ENCODE results near the gene RGS7. TPM values are rescaled to one million over a fixed set of nuclear protein-coding genes. Genes with fewer than 3 reads are reported as not detected.

RGS7 gene
- total RNA-seq, 2 experiments from 2014 or later: not detected

DNA sequence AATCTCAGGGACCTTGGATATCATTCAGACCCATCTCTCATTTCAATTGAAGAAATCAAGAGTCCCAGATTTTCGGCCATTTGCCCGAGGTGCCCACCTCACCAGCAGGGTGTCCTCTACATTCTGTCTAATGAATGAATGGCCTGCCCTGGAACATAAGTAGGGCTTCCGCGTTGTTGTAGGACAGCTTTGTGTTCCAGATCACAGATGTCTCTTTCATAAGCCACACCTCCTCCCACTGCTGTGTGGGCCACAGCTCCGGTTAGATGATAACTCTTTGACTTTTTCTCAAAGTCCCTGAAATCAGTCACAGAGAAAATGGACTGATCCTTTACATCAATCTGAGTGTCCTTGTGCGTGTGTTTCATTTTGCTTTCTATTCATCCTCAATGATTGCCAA lies 144.4 kb downstream of the RGS7 start:
- POLR2A ChIA-PET: no interaction called here

GRCh38 chr1:241208910-241209379 lies 148.1 kb downstream of the RGS7 start:
- H3K9me3 Mint-ChIP-seq: no peaks in the 10 kb centered on the region
- ATAC-seq: no peak
- no peaks in the 10 kb centered on the region for H3K4me1 Mint-ChIP-seq (ENCODE audit: low read depth)
- intact Hi-C loops (cut with micrococcal nuclease): no loop called here
- H3K27me3 Mint-ChIP-seq: no peaks in the 10 kb centered on the region
- no peak overlapping the region for H3K4me3 Mint-ChIP-seq
- TF ChIP-seq, protein P1, sequence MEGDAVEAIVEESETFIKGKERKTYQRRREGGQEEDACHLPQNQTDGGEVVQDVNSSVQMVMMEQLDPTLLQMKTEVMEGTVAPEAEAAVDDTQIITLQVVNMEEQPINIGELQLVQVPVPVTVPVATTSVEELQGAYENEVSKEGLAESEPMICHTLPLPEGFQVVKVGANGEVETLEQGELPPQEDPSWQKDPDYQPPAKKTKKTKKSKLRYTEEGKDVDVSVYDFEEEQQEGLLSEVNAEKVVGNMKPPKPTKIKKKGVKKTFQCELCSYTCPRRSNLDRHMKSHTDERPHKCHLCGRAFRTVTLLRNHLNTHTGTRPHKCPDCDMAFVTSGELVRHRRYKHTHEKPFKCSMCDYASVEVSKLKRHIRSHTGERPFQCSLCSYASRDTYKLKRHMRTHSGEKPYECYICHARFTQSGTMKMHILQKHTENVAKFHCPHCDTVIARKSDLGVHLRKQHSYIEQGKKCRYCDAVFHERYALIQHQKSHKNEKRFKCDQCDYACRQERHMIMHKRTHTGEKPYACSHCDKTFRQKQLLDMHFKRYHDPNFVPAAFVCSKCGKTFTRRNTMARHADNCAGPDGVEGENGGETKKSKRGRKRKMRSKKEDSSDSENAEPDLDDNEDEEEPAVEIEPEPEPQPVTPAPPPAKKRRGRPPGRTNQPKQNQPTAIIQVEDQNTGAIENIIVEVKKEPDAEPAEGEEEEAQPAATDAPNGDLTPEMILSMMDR (IDR thresholded peaks at IDR 0.05): no peak
- ChIA-PET POLR2A (no interaction called here), CTCF (no interaction called here)
- no peaks in the 10 kb centered on the region for H3K36me3 Mint-ChIP-seq (ENCODE audit: low read depth)
- no peak overlapping the region for H3K27ac Mint-ChIP-seq
- DNase-seq: no peak

More for the DNA sequence above, 144.4 kb downstream of the RGS7 start:
- Mint-ChIP-seq H3K27ac (no peak overlapping the region), H3K4me1 (ENCODE audit: low read depth) (no peaks in the 10 kb centered on the region), H3K9me3 (no peaks in the 10 kb centered on the region), H3K36me3 (ENCODE audit: low read depth) (no peaks in the 10 kb centered on the region), H3K4me3 (no peak overlapping the region), H3K27me3 (no peaks in the 10 kb centered on the region)
- CTCF ChIA-PET: no interaction called here
- no peak for ATAC-seq
- TF ChIP-seq, protein P1 (IDR thresholded peaks at IDR 0.05): no peak
- no peak for DNase-seq
- intact Hi-C loops (cut with micrococcal nuclease): no loop called here

DNA sequence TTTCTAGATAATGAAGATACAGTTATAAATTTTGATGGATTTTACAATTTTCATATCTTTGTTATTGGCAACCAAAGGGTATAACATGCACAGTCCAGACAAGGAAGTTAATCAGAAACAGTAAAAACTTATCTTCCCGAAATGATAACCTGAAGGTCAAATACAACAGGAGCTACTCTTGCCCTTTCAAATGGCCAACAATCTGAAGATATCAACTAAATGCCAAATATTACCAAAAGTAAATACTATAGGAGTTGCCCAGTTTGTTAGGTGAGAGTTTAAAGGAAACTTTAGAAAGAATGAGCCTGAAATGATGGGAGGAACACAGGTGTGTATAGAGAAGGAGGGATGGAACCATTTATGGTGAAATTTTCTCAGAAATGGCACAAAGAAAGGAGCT lies 153.2 kb downstream of the RGS7 start:
- ChIA-PET POLR2A (no interaction called here), CTCF (no interaction called here)
- DNase-seq (no peak), ATAC-seq (no peak)
- intact Hi-C loops (cut with micrococcal nuclease): no loop called here
- no peaks in the 10 kb centered on the region for H3K36me3 Mint-ChIP-seq (ENCODE audit: low read depth)
- H3K27me3 Mint-ChIP-seq: no peaks in the 10 kb centered on the region
- H3K4me3 Mint-ChIP-seq: no peak overlapping the region
- no peaks in the 10 kb centered on the region for H3K9me3 Mint-ChIP-seq
- no peaks in the 10 kb centered on the region for H3K4me1 Mint-ChIP-seq (ENCODE audit: low read depth)
- TF ChIP-seq, protein P1 (IDR thresholded peaks at IDR 0.05): no peak
- H3K27ac Mint-ChIP-seq: no peak overlapping the region

DNA sequence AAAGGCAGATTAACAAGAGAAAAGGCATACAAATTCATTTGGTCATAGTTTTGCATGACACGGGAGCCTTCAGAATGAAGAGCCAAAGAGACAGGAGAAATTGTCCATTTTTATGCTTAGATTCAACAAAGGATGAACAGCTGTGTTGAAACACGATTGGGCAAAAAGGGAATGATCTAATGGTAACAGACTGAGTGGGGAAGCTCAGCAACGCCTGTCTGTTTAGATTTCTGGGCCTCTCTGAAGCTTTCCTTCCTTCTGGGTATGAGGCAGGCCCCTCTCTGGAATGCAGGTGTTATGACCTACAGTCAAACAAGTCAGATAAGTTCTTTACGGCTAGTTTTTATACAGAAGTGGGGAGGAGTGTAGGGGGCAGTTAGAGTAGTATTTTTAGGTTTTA lies 154.6 kb downstream of the RGS7 start:
- CTCF ChIA-PET: no interaction called here
- TF ChIP-seq, protein P1 (IDR thresholded peaks at IDR 0.05): no peak
- DNase-seq (no peak), ATAC-seq (no peak)
- H3K4me1 Mint-ChIP-seq (ENCODE audit: low read depth): no peaks in the 10 kb centered on the region
- no peak overlapping the region for H3K4me3 Mint-ChIP-seq
- H3K27me3 Mint-ChIP-seq: no peaks in the 10 kb centered on the region
- POLR2A ChIA-PET: no interaction called here
- intact Hi-C loops (cut with micrococcal nuclease): no loop called here
- H3K9me3 Mint-ChIP-seq: no peaks in the 10 kb centered on the region
- no peak overlapping the region for H3K27ac Mint-ChIP-seq
- H3K36me3 Mint-ChIP-seq (ENCODE audit: low read depth): no peaks in the 10 kb centered on the region

DNA sequence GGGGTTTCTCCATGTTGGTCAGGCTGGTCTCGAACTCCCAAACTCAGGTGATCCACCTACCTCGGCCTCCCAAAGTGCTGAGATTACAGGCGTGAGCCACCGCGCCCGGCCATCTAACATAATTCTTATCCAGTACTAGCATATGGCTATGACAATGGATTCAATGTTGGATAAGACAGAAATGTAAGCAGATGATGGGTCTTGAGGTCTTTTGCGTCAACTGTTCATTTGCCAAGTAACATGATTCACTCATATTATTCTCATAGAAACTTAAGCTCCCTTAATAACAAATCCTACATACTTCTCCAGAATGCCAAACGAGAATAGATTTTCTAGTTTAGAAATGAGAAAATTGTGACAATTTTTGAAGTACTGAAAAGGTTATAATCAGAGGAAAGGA lies 170.3 kb downstream of the RGS7 start:
- H3K4me3 Mint-ChIP-seq: no peak overlapping the region
- H3K36me3 Mint-ChIP-seq (ENCODE audit: low read depth): no peaks in the 10 kb centered on the region
- no peaks in the 10 kb centered on the region for H3K27me3 Mint-ChIP-seq
- no peak for ATAC-seq
- no peaks in the 10 kb centered on the region for H3K4me1 Mint-ChIP-seq (ENCODE audit: low read depth)
- TF ChIP-seq, protein P1 (IDR thresholded peaks at IDR 0.05): no peak
- ChIA-PET CTCF (no interaction called here), POLR2A (no interaction called here)
- no peak overlapping the region for H3K27ac Mint-ChIP-seq
- intact Hi-C loops (cut with micrococcal nuclease): no loop called here
- peaks cover 2% of the 10 kb centered on the region for H3K9me3 Mint-ChIP-seq
- DNase-seq: no peak
